ENCODE data around the gene CALML5. TPM values are rescaled to one million over a fixed set of nuclear protein-coding genes. Genes with fewer than 3 reads are reported as not detected.

CALML5 gene
- total and polyA plus RNA-seq, 7 donors = not detected

GRCh38 chr10:5538446-5538845 is 39.1 kb upstream of the CALML5 start:
- H3K27me3 ChIP-seq = no peaks in the 10 kb centered on the region
- DNase-seq = peak; percentile 37
- no peak overlapping the region for H3K4me3 ChIP-seq
- peaks cover 0 to 23% (median 8%) of the 10 kb centered on the region in 4 donors for H3K4me1 ChIP-seq
- WGBS, 2 donors = 91 to 92% methylated on average over 9 of the region's 9 CpGs
- H3K9me3 ChIP-seq = no peaks in the 10 kb centered on the region
- TF ChIP-seq, protein P1, sequence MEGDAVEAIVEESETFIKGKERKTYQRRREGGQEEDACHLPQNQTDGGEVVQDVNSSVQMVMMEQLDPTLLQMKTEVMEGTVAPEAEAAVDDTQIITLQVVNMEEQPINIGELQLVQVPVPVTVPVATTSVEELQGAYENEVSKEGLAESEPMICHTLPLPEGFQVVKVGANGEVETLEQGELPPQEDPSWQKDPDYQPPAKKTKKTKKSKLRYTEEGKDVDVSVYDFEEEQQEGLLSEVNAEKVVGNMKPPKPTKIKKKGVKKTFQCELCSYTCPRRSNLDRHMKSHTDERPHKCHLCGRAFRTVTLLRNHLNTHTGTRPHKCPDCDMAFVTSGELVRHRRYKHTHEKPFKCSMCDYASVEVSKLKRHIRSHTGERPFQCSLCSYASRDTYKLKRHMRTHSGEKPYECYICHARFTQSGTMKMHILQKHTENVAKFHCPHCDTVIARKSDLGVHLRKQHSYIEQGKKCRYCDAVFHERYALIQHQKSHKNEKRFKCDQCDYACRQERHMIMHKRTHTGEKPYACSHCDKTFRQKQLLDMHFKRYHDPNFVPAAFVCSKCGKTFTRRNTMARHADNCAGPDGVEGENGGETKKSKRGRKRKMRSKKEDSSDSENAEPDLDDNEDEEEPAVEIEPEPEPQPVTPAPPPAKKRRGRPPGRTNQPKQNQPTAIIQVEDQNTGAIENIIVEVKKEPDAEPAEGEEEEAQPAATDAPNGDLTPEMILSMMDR (IDR thresholded peaks at IDR 0.05) = no peak
- TF ChIP-seq EP300 (IDR thresholded peaks at IDR 0.05) = no peak
- H3K36me3 ChIP-seq = no peaks in the 10 kb centered on the region
- intact Hi-C loops (cut with DNase I) = no loop called here
- H3K27ac ChIP-seq = peak overlapping the region in 2 of 4 donors; percentile 11 to 47

GRCh38 chr10:5537684-5538083 is 38.3 kb upstream of the CALML5 start:
- no peak overlapping the region for H3K27ac ChIP-seq
- no peaks in the 10 kb centered on the region for H3K36me3 ChIP-seq
- no peak overlapping the region for H3K4me3 ChIP-seq
- peak; percentile 15 for DNase-seq
- H3K9me3 ChIP-seq = no peaks in the 10 kb centered on the region
- WGBS, 2 donors = 81 to 87% methylated on average over 6 of the region's 6 CpGs
- no peak for TF ChIP-seq POLR2A (IDR thresholded peaks at IDR 0.05)
- TF ChIP-seq, protein P1 (IDR thresholded peaks at IDR 0.05) = no peak
- TF ChIP-seq EP300 (IDR thresholded peaks at IDR 0.05) = no peak
- no peak for TF ChIP-seq POLR2AphosphoS5 (IDR thresholded peaks at IDR 0.05)
- H3K27me3 ChIP-seq = no peaks in the 10 kb centered on the region
- H3K4me1 ChIP-seq = peaks cover 0 to 31% (median 12%) of the 10 kb centered on the region in 4 donors
- intact Hi-C loops (cut with DNase I) = no loop called here

- TF ChIP-seq, protein P1 (IDR thresholded peaks at IDR 0.05) = no peak
- TF ChIP-seq EP300 (IDR thresholded peaks at IDR 0.05) (no peak), POLR2AphosphoS5 (IDR thresholded peaks at IDR 0.05) (no peak), POLR2A (IDR thresholded peaks at IDR 0.05) (no peak)
Measured at GRCh38 chr10:5536486-5537081, 37.2 kb upstream of the CALML5 start.

DNA sequence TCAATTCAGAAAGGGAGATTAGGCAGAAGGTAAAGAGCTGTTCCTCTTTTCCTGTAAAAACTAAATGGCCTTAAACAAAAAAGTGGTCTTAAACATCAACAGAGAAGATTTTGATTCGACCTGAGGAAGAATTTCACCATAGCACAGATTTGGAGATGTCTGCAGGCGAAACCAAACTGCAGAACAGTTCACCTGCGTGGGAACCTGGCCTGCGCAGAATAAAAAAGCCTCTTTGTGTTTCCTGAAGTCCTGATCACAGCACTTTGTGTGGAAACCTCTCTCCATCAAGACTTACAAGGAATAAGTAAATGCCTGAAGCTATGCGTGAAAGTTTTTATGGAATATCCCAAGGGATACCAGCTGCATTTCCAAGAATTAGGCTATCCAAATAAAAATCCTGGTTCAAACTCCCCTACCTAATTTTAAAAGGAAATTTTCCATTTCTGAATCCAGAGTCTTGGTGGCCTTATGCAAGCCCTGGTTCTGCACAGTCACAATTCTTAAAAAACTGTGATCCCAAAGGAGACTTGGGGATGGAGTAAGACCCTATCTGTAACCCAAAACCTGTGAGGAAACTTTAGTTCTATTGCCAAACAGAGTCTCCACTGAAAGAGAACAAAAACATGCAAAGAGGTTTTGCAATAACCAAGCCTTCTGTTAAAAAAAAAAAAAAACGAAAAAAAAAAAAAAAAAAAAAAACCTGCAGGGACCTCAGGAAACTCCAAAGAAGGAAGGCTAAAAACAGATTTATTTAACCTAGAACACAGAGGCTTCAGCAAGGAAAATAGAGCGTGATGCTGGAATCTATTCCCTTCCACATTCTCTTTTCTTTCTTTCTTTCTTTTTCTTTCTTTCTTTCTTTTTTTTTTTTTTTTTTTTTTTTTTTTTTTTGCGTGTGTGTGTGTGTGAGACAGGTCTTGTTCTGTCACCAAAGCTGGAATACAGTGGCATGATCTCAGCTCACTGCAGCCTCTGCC is 35.8 kb upstream of the CALML5 start:
- Histone ChIP-seq H3K4me3 (no peak overlapping the region), H3K9me3 (no peaks in the 10 kb centered on the region), H3K4me1 (peaks cover 0 to 56% (median 31%) of the 10 kb centered on the region in 4 donors), H3K27ac (peak overlapping the region in 2 of 4 donors; percentile 30 to 55), H3K36me3 (no peaks in the 10 kb centered on the region), H3K27me3 (no peaks in the 10 kb centered on the region)
- DNase-seq = peak; percentile 56
- TF ChIP-seq, protein P1 (IDR thresholded peaks at IDR 0.05) = no peak
- peak in 2 of 4 donors; percentile 10 to 44 for TF ChIP-seq POLR2AphosphoS5 (IDR thresholded peaks at IDR 0.05)
- WGBS, 2 donors = 75 to 83% methylated on average over 8 of the region's 8 CpGs
- intact Hi-C loops (cut with DNase I) = loop anchor here (5.0 kb wide), 2 partner anchors 37 to 68 kb away; no protein-coding TSS in a partner anchor

More at GRCh38 chr10:5536486-5537081, 37.2 kb upstream of the CALML5 start:
- Histone ChIP-seq H3K9me3 (no peaks in the 10 kb centered on the region), H3K27ac (no peak overlapping the region), H3K36me3 (no peaks in the 10 kb centered on the region), H3K4me3 (no peak overlapping the region), H3K27me3 (no peaks in the 10 kb centered on the region), H3K4me1 (peaks cover 0 to 42% (median 17%) of the 10 kb centered on the region in 4 donors)
- WGBS, 2 donors = 93 to 95% methylated on average over 7 of the region's 7 CpGs
- intact Hi-C loops (cut with DNase I) = no loop called here
- DNase-seq = peak; percentile 25
